HG02623 (cell line): ENCODE data around the gene HDAC7.
"Not testable (repeated sequence)": the region's sequence is repeated elsewhere in the genome, so short reads cannot be mapped to it uniquely, and the experiment has no call there.

Source experiments
- ATAC-seq: cut with Tn5 transposase; IDR thresholded peaks from one replicate; pipeline ENCODE4 v1.9.1; 2021; ENCODE audit warnings: moderate library complexity; ENCODE audit not compliant: unreplicated experiment

The HDAC7 gene

GRCh38 chr12:47813511-47814196 is 6.0 kb downstream of the HDAC7 start:
- peak; percentile 27 for ATAC-seq

GRCh38 chr12:47812797-47813510 is 6.7 kb downstream of the HDAC7 start:
- ATAC-seq = peak; percentile 72

- ATAC-seq = no peak
These were observed 7.9 kb downstream of the HDAC7 start for GRCh38 chr12:47811581-47812484.

- ATAC-seq = no peak
These were observed 8.7 kb downstream of the HDAC7 start for GRCh38 chr12:47811072-47811396.

- not testable (repeated sequence) for ATAC-seq
These were observed 10.2 kb downstream of the HDAC7 start for GRCh38 chr12:47809518-47809917.

GRCh38 chr12:47808574-47809365 is 10.9 kb downstream of the HDAC7 start:
- no peak for ATAC-seq

- peak; percentile 26 for ATAC-seq
These were observed 11.7 kb downstream of the HDAC7 start for GRCh38 chr12:47808050-47808449.

- no peak for ATAC-seq
These were observed 12.4 kb downstream of the HDAC7 start for GRCh38 chr12:47807338-47807737.

GRCh38 chr12:47805417-47805816 is 14.3 kb downstream of the HDAC7 start:
- no peak for ATAC-seq

GRCh38 chr12:47804171-47804570 is 15.5 kb downstream of the HDAC7 start:
- no peak for ATAC-seq

- no peak for ATAC-seq
These were observed 16.4 kb downstream of the HDAC7 start for GRCh38 chr12:47803191-47803875.

GRCh38 chr12:47802312-47802711 is 17.4 kb downstream of the HDAC7 start:
- no peak for ATAC-seq

GRCh38 chr12:47801904-47802246 is 17.8 kb downstream of the HDAC7 start:
- no peak for ATAC-seq

GRCh38 chr12:47801170-47801903 is 18.4 kb downstream of the HDAC7 start:
- no peak for ATAC-seq

GRCh38 chr12:47800582-47800981 is 19.1 kb downstream of the HDAC7 start:
- no peak for ATAC-seq

GRCh38 chr12:47799357-47799955 is 20.2 kb downstream of the HDAC7 start:
- ATAC-seq = no peak

GRCh38 chr12:47798382-47798948 is 21.2 kb downstream of the HDAC7 start:
- ATAC-seq = no peak

- ATAC-seq = no peak
These were observed 22.3 kb downstream of the HDAC7 start for GRCh38 chr12:47797441-47797840.

GRCh38 chr12:47795814-47796411 is 23.8 kb downstream of the HDAC7 start:
- ATAC-seq = no peak
